ENCODE measurements around the gene LMO3. TPM values are rescaled to one million over a fixed set of nuclear protein-coding genes. Genes with fewer than 3 reads are reported as not detected.

LMO3 gene
- total RNA-seq: 1 to 10 TPM; 4.2 to 7.6 TPM
- long read RNA-seq, partial matches to known transcripts: 0 of 2 reads
- long read RNA-seq, other reads (novel, unspliced or antisense): 0 of 2 reads

DNA sequence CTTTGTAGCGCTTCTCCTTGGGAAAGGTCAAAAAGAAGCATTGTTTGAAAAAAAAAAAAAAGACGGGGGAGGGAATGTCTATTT, at the start of gene LMO3:
Gene LMO3, minus strand, starts transcription at position 46 of the 84 bp plus-strand sequence. CDS start 5,302 bp downstream, outside the sequence.
- ATAC-seq (no peak), DNase-seq (no peak)
- intact Hi-C loops (cut with DNase I): no loop called here

DNA sequence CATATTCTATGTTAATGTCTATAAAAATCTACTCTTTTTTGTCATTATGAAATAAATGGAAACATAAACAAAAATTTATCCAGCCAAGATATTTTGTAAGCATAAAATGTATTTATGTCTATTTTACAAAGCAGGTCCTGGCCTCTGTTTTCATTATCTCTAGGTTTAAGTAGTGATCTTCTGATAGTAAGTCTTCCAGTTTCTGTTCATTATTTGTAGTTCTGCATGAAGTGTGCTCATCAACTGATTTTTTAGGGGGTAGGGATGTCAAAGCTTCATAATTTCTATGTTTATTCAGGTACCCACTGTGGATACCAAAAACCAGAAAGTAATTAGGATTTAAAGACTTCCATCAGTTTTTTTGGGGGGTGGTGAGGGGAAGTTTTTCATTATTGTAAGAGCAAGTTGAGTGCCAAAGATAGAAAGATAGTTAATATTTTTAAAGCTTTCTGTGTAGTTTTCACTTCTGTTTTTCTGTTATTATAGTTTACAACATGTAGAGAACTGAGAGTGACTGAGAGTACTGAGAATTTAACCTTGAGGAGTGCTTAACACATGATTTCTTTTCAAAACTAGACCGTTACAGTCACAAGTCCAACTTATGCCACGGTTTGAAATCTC, 30.6 kb upstream of the LMO3 start:
- ATAC-seq (no peak), DNase-seq (no peak)
- intact Hi-C loops (cut with DNase I): no loop called here

DNA sequence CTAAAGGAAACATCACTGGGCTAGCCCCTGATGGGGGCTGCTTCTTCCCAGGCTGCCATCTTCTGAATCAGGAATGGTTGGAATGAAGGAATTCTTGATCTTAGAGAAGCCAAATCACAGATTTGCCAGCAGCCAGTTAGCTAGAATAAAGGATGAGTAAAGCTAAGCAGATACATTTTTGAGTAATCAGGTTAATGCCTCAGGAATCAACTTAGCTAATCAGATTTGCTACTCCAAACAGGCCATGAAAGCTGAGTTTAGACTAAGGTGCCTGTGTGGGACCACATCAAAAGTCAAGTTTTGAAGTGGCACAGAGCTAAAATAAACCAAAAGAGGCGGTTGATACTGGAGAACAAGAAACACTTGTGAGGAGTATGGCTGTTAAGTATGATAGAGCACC, 28.8 kb upstream of the LMO3 start:
- intact Hi-C loops (cut with DNase I): no loop called here
- DNase-seq (no peak), ATAC-seq (no peak)

DNA sequence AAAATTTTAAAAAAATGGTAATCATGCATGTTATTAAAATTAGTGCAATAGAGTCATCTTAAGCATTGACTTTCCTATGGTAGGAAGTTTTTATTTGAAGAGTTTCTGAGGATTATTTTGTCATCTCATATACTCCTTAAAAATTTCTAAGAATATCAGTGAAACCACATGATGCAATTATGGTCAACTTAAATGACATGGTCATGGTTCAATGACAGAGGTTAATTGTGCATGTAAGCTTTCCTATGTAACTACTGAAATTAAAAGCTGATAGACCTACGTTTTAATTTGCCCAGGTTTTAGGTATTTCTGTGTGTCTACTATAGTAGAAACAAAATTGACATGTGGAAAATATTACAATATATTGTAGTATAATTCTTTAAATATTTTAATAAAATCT, 21.0 kb upstream of the LMO3 start:
- no peak for DNase-seq
- no peak for ATAC-seq
- intact Hi-C loops (cut with DNase I): no loop called here

DNA sequence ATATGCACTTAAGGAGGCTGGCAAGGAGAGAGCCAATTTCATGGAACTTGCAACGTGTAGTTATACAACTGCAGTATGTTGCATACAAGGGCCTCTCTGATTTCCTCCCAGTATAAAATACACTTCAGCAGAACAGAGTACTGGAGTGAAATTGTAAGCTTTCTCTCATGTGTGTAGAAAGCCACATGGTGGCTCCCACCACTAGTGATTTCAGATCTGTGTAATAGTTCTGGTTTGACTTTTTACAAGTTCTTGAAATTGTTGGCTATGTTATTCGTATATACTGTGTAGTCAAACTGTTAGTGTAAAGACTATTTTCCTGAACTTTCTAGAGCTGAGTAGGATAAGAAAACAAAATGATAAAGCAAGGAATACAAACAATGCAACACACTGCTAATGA, 16.4 kb upstream of the LMO3 start:
- intact Hi-C loops (cut with DNase I): no loop called here
- no peak for DNase-seq
- no peak for ATAC-seq

DNA sequence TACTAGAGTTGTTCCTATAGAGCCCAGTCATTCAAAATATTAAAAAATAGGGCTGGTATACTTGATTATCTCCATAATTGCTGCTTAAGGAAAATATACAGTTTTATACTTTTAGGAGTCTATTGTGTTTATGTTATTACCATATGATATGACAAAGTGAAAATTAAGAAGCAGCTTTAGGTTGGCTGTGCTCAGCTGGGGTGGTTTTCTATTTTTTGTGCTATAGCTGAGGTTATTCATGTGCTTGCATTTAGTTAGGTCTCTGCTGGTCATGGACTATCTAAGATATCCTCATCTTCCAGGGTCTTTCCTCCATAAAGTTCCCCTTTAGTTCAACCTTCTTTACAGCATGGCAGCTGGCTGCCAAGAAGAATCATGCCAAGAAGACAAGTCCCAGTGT, 13.6 kb upstream of the LMO3 start:
- ATAC-seq: no peak
- no peak for DNase-seq
- intact Hi-C loops (cut with DNase I): no loop called here

DNA sequence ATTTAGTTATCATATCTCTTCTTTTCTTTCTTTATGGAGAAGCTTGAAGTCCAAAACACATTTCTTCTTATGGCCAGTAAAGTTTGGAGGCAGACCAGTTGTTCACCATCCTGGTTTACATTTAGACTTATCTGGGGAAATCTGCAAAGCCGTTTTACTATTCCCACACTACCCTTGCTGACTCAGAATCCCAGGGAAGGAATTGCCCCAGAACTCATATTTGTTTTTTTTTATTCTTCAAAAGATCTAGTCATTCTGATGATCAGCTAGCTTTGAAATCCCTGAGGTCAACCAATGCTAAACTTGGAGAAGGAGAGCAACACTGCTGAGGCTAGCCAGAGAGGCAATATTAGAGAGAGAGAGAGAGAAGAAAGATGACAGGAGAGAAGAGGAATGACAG, 12.3 kb upstream of the LMO3 start:
- no peak for DNase-seq
- ATAC-seq: no peak
- intact Hi-C loops (cut with DNase I): no loop called here

DNA sequence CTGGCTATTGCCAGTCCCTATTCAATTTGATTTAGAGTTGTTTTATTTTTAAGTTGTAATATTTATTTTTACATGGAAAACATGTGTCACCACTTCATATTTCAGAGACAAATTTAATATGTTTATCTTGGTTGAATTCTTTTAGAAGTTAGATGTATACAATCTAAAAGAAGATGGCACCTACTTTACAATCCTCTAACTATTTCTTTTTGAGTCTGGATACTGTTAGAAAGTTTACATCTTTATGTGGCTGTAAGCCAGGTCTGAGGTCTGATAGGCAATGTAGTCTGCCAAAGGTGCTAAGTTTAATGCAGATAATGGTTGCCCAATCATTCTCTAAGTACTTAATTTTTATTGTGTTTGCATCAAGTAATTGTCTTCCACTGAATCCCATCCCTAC, 7.2 kb upstream of the LMO3 start:
- DNase-seq (no peak), ATAC-seq (no peak)
- intact Hi-C loops (cut with DNase I): no loop called here

DNA sequence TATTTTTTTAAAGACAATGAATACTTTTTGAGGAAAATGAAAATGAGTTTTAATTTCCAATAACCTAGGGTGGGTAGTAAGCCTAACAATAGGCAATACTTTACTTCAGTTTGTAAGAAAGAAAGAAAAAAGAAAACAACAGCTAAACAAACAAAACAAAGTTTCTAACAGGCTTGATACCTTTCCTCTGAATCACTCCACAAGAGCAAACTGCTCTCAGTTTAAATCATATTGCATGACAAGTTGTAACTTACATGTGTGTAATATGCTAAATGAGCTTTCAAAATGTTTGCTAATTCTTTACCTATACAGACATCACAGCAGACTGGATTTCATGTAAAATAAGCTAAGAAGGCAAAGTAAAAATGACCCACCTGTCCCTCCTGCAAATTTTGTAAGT, 6.7 kb upstream of the LMO3 start:
- intact Hi-C loops (cut with DNase I): no loop called here
- no peak for DNase-seq
- ATAC-seq: no peak

DNA sequence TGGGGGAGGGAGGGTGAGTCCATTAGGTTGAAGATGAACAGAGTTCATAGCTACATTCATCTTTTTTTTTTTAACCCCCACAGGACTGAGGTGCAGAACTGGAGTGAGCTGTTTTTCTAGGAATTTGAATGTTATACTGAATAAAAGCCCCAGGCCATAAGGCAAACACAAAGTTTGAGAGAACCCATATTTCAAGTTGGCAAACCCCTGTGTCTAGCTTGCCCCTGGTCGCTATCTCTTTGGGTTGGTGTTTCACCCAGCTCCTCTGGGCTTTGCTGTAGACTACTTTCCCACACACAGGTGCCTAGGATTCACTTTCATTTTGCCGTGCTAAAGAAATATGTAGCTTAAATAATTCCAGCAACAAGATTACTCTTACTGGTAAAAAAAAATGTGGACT, 5.2 kb upstream of the LMO3 start:
- ATAC-seq (no peak), DNase-seq (no peak)
- intact Hi-C loops (cut with DNase I): no loop called here

DNA sequence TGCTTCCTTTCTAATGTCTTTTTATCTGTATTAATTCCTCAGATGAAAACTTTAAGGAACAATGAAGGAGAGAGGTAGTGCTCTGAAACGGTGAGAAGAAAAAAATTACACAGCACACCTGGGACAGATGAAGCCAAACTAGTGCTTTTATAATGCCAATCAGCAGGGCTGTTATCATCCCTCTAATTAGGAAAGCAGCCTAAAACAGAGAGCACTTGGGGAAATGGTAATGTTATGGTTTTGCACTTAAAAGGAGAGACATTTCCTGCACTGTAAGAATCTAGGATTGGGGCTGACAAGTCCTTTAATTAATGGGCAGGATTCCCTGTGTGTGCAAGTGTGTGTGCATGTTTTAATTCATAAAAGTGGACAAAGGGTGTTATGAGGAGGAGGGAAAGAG, 4.8 kb upstream of the LMO3 start:
- DNase-seq (no peak), ATAC-seq (no peak)
- intact Hi-C loops (cut with DNase I): no loop called here

DNA sequence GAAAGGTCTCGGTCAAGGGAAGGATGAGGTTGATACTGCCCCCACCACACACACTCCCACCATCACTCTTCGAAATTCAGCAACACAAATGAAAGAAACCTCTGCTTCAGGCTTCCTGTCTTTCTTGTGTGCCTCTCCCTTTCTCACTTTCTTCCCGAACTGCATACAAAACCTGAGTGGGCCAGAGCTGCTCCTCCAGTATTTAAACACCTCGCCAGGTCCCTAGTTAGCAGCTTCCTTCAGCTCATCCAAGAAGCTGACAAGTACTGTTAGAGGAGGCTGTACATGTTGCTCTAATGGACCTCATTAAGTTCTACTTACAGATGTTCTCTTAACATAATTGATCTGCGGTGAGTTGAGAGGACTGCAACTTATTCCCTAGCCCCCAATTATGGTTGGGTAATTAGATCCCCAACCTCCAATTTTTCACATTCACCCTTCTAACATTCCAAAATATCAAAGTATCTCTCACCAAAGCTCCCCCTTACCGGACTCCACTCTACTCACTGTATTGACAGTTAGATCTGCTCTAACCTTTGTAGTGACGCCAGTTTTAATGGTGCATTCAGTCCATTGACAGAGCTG, 4.1 kb upstream of the LMO3 start:
- ATAC-seq (no peak), DNase-seq (no peak)
- intact Hi-C loops (cut with DNase I): no loop called here

DNA sequence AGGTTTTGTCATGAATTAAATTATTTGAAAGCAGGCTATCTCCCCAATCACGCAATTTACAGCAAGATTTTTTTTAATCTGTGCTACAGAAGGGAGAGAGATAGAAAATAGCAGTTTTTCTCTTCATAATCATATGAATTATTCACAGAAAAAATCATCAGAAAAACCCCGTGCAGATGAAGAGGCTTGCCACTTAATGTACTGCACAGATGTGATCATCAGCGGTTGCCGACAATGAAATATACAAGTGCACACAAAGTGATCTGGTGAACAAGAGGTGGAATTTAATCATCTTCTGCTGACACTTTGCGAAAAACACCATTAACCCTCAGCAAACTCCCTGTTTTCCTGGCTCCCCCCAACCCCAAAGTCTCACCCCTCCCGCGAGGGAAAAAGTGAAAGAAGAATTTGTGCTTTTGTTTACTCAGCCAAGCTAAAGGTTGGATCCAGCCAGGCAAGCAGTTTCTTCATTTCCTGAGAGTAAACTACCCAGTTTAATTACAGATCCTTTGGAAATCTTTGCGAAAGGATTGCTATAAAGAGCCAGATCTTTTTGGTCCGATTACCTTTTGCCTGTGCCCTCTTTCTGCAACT, 3.1 kb upstream of the LMO3 start:
- ATAC-seq (no peak), DNase-seq (no peak)
- intact Hi-C loops (cut with DNase I): no loop called here

DNA sequence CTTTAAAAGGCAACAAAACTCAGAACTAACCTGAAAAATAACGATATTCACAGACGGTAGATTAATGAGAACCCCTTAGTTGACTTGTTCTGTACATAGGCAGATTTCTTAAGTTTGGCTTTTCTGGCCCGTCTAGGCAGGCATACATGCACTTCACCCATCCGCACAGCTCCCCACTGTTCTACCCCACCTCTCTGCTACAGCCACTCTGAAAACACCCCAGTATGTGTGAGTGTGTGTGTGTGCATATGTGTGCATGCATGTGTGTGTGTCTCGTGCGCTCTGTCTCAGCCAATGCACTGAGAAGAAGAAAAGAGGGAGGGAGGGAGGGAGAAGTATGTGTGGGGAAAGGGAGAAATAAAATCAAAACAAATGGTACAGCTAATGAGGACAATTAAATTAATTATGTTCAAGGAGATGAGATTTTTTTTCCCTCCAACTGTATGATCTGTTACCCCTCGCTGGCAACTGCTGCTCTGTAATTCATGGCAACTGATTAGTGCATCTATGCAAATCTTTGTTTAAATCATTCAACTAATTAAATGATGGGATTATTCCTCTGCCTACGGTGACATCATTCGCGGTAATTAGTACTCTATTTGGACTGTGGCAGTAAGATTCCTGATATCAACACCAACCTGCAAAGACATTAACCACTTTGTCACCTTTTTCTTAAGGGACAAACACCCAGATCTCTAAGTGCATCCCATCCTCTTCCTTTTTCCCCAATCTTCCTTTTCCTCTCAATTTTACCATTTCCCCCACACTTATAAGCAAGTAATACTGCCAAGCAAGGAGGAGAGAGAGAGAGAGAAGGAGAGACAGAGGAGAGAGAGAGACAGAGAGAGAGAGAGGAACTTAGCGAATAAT, 2.2 kb upstream of the LMO3 start:
- ATAC-seq (no peak), DNase-seq (no peak)
- intact Hi-C loops (cut with DNase I): no loop called here

DNA sequence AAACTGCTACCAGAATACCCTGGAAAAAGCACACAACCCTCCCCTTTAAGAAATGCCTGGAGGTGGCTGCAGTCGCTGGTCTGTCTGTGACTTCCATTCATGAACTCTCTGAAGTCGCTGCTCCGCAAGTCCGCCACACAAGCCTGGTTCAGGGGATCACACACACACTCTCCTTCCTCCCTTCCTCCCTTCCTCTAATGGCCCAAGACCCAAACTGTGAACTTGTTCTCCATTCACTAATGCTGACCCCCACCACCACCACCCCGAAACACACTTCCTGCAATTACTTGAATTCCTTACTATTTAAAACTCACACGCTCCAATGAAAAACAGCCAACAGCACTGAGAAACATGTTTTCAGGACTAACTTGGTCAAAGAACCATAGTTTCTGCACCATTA, 1.0 kb upstream of the LMO3 start:
- no peak for DNase-seq
- intact Hi-C loops (cut with DNase I): no loop called here
- peak in 1 of 2 donors; percentile 25 for ATAC-seq

DNA sequence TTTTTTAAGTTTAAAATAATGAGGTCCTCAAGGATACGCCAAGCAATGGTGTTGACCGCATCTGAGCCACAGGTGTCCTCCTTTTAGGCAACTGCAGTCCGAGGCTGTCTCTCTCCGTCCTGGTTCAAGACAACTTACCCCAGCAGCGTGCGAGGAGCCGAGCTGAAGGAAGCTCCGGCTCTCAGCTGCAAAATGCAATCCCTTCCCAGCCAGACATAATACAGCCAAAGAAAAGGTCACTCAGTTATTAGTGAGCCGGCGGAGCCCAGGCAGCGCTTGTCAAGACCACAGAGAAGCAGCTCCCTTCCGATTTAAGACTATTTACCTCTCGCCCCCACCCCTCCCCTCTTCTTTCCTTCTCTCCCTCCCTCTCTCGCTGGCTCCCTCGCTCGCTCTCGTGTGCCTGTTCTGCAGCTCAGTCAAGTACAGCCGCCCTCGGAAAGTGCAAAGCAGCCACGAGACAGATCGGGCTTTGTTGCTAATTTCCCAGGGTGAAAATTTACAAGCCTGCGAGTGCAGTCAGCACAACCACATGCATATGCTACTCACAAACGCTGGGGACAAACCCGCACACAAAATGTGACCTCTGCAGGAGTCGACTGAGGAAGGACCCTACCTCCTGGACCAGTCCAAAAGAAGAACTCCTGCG, 363 bp upstream of the LMO3 start:
- DNase-seq (peak; percentile 22), ATAC-seq (peak; percentile 48 to 70)
- intact Hi-C loops (cut with DNase I): no loop called here

DNA sequence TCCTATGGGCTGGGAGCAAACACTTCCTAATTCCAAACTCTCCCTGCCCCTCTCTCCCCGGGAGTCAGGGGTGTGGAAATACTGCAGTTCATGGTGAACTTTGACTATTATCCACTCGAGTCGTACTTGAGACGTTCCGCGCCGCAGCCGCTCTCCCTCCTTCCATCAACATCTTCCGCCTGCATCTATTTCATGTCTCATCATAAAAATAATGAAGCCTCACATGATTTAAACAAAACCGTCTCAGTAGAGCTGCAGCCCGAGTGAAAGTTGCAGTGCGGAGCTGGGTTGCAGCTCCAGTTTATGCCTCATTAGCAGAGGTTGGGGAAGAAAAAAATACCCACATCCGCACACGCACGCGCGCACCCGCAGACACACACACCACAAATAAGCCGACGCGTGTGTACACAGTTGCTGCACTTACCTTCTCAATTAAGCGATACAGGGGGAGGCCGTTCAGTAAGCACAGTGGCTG, 283 bp downstream of the LMO3 start:
- ATAC-seq: peak; percentile 38 to 47
- intact Hi-C loops (cut with DNase I): no loop called here
- no peak for DNase-seq

DNA sequence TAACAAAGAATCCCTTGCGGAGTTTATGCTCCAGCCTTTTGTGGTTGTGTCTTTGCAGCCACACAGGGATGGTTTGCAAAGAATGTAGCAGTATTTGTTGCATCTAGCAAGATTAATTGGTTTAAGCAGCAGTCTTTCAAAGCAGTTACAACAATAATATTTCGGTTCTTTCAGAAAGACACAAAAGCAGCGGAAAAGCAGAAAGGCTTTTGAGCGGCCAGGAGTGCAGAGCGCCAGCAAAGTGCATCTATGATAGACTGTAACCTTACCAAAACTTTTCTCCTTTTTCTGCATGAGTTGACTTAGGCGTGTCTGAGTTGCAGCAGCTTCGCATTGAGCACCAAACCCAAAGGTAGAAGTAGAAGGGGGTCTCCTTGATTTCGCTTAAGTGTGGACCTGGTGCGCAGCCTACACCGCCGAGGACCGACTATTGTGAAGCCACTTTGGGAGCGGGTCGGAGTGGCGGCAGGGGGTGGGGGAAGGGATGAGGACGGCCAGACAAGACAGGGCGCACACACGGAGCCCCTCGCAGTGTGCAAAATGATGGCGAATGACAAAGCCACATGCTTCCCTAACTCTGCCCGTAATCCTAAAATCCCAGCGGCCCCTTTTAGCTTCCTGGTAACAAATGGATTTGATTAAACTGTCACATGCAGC, 1.2 kb downstream of the LMO3 start:
- DNase-seq: no peak
- intact Hi-C loops (cut with DNase I): no loop called here
- ATAC-seq: peak in 1 of 2 donors; percentile 45

DNA sequence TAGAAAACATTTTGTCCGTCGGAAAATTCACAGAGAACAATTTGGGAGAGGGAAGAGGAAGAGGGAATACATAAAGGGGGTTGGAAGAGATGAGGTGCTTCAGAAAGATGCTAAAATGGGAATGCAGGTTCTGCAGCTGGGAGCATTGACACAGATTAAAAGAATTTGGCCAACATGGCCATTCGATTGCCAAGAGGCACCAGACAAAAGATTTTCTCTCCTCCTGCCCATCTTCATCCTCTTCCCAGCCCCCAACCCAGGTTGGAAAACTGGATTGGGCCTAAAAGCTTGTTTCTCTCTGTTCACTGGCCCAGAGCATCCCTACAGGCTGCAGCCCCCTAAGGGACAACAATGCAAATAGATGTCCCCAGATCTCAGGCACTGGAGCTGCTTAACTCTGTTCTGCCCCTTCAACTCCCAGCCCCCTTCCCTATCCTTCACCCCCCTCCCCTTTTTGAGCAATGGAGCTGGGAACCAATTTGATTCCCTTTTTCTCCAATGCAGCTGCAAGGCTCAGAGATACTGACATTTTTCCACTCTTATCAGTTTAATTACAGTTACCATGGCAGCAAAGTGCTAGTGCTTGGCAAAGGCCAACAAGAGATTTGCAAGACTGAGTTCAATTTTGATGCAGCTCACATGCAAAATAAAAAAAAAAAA, 1.9 kb downstream of the LMO3 start:
- intact Hi-C loops (cut with DNase I): no loop called here
- DNase-seq (no peak), ATAC-seq (no peak)
